ENCODE data around the gene MED12.

MED12 gene

DNA sequence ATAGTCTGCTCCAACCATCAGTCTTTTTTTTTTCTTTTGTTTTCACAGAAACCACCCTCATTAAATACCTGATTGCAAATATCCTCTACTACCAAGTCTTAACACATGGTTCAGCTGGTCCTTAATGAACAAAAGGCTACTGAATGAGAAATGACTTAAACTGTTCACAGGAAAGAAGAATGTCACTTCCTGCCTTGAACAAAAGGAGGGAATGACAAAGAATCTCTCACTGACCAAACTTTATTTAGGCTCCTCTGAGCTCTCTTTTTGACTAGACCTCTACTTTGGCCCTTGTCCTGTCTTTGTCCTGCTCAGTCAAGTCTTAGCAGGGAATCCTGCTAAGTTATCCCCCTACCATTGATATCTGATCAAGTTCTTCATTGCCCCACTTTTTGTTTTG, 72.9 kb downstream of the MED12 start:
- DNase-seq (ENCODE audit: low read depth in 2 of 2, low spot score in 1 of 2), result no peak

Measured in stimulated activated CD8-positive, alpha-beta memory T cell treated with anti-CD3 and anti-CD28 coated beads, Interleukin-4, amount 100 ng/mL, for 4 hours (primary cell).